GM21390 (cell line): Measurements from ENCODE around the gene HAAO.
"Not testable (repeated sequence)": the region's sequence is repeated elsewhere in the genome, so short reads cannot be mapped to it uniquely, and the experiment has no call there.

Experiments used
- ATAC-seq: cut with Tn5 transposase; IDR thresholded peaks from one replicate; pipeline ENCODE4 v1.9.1; 2021; ENCODE audit not compliant: unreplicated experiment

HAAO gene

GRCh38 chr2:42792583-42793333 lies at the start of gene HAAO:
HAAO (minus strand) TSS chr2:42792583; CDS start chr2:42792536, 47 bp downstream.
- peak; percentile 23 for ATAC-seq

GRCh38 chr2:42841344-42841743 lies 49.0 kb upstream of the HAAO start:
- ATAC-seq: no peak

GRCh38 chr2:42840760-42841159 lies 48.4 kb upstream of the HAAO start:
- ATAC-seq: no peak

- no peak for ATAC-seq
Measured at GRCh38 chr2:42839809-42840501, 47.6 kb upstream of the HAAO start.

- no peak for ATAC-seq
Measured at GRCh38 chr2:42838133-42838532, 45.8 kb upstream of the HAAO start.

- ATAC-seq: no peak
Measured at GRCh38 chr2:42835577-42836371, 43.4 kb upstream of the HAAO start.

- no peak for ATAC-seq
Measured at GRCh38 chr2:42834161-42834560, 41.8 kb upstream of the HAAO start.

- ATAC-seq: no peak
Measured at GRCh38 chr2:42832289-42832634, 39.9 kb upstream of the HAAO start.

- ATAC-seq: not testable (repeated sequence)
Measured at GRCh38 chr2:42831575-42832288, 39.3 kb upstream of the HAAO start.

GRCh38 chr2:42830922-42831574 lies 38.7 kb upstream of the HAAO start:
- ATAC-seq: no peak

- no peak for ATAC-seq
Measured at GRCh38 chr2:42829671-42830440, 37.5 kb upstream of the HAAO start.

- ATAC-seq: peak; percentile 93
Measured at GRCh38 chr2:42828487-42829425, 36.4 kb upstream of the HAAO start.

GRCh38 chr2:42827647-42828486 lies 35.5 kb upstream of the HAAO start:
- ATAC-seq: peak; percentile 80

GRCh38 chr2:42826231-42826630 lies 33.8 kb upstream of the HAAO start:
- no peak for ATAC-seq

- ATAC-seq: no peak
Measured at GRCh38 chr2:42824454-42824807, 32.0 kb upstream of the HAAO start.

GRCh38 chr2:42823744-42824453 lies 31.5 kb upstream of the HAAO start:
- no peak for ATAC-seq

GRCh38 chr2:42819160-42819559 lies 26.8 kb upstream of the HAAO start:
- ATAC-seq: no peak
